Right atrium auricular region (tissue), 2 donors: ENCODE results near the gene CEP57L1. TPM values are rescaled to one million over a fixed set of nuclear protein-coding genes. Genes with fewer than 3 reads are reported as not detected.
"Not testable (repeated sequence)": the region's sequence is repeated elsewhere in the genome, so short reads cannot be mapped to it uniquely, and the experiment has no call there.

Experiments
- DNase-seq: peaks from one replicate; pipeline ENCODE4 v3.0.0-alpha.2; 2019; ENCODE audit warnings: low spot score
- H3K27ac ChIP-seq, 2 donors: fragments of 200-600 bp; sonication (generic); 1 replicate in 1 of 2; 2 replicates in 1 of 2; pipeline ENCODE4 v1.5.1; 2016 to 2019
- H3K27me3 ChIP-seq, 2 donors: fragments of 200-600 bp; sonication (generic); one replicate each; pipeline versions ENCODE4 v1.5.1 to v1.6.0; 2017 to 2019
- H3K36me3 ChIP-seq: fragments of 200-600 bp; sonication (generic); one replicate; pipeline ENCODE4 v1.5.1; 2016
- H3K4me1 ChIP-seq, 2 donors: fragments of 200-600 bp; sonication (generic); one replicate each; pipeline versions ENCODE4 v1.5.1 to v1.6.0; 2017 to 2019
- H3K4me3 ChIP-seq, 2 donors: fragments of 200-600 bp; sonication (generic); 1 replicate in 1 of 2; 2 replicates in 1 of 2; pipeline ENCODE4 v1.5.1; 2017 to 2019; ENCODE audit warnings: mild to moderate bottlenecking in 1 of 2, moderate library complexity in 1 of 2
- H3K9me3 ChIP-seq, 2 donors: fragments of 200-600 bp; sonication (generic); one replicate each; pipeline ENCODE4 v1.5.1; 2019
- CTCF ChIP-seq, 2 donors: fragments of 200-600 bp; sonication (generic); IDR thresholded peaks; one replicate each; pipeline ENCODE4 v1.5.1; 2019; ENCODE audit warnings: antibody characterized with exemption in 2 of 2
- total RNA-seq, 2 donors: library from RNA; depleted of rRNA; stranded (reverse); fragments of >200 nt; gene quantifications; one replicate each; pipeline ENCODE4 v1.1.0, GENCODE V29; 2016

The CEP57L1 gene
- total RNA-seq, 2 donors from 2014 or later: 6.9 to 15.6 TPM

GRCh38 chr6:109139109-109139508 is 43.8 kb downstream of the CEP57L1 start:
- Histone ChIP-seq H3K9me3 (no peaks in the 10 kb centered on the region), H3K4me3 (no peak overlapping the region), H3K27me3 (no peaks in the 10 kb centered on the region), H3K4me1 (no peaks in the 10 kb centered on the region), H3K27ac (no peak overlapping the region), H3K36me3 (peaks cover 4% of the 10 kb centered on the region)
- no peak for DNase-seq
- TF ChIP-seq CTCF (IDR thresholded peaks at IDR 0.05): no peak

DNA sequence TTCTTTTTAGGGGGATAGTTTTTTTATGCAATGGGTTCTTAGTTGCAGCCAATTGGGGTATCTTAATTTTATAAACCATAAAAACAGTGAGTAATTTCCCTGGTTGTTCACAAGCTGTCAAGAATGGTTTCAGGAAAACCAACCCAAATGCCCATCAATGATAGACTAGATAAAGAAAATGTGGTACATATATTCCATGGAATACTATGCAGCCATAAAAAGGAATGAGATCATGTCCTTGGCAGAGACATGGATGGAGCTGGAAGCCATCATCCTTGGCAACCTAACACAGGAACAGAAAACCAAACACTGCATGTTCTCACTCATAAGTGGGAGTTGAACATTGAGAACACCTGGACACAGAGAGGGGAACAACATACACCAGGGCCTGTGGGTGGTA is 46.8 kb downstream of the CEP57L1 start:
- not testable (repeated sequence) for H3K4me3 ChIP-seq, H3K9me3 ChIP-seq, H3K27me3 ChIP-seq, H3K36me3 ChIP-seq, H3K27ac ChIP-seq, DNase-seq, H3K4me1 ChIP-seq

GRCh38 chr6:109143191-109143590 is 47.9 kb downstream of the CEP57L1 start:
- Histone ChIP-seq H3K9me3 (no peaks in the 10 kb centered on the region), H3K27me3 (no peaks in the 10 kb centered on the region), H3K27ac (no peak overlapping the region), H3K4me3 (no peak overlapping the region), H3K36me3 (peaks cover 4% of the 10 kb centered on the region), H3K4me1 (no peaks in the 10 kb centered on the region)
- no peak for TF ChIP-seq CTCF (IDR thresholded peaks at IDR 0.05)
- no peak for DNase-seq

GRCh38 chr6:109148251-109148650 is 52.9 kb downstream of the CEP57L1 start:
- not testable (repeated sequence) for H3K4me1 ChIP-seq, H3K4me3 ChIP-seq, H3K9me3 ChIP-seq, H3K27ac ChIP-seq, DNase-seq, H3K36me3 ChIP-seq, H3K27me3 ChIP-seq

GRCh38 chr6:109148716-109149115 is 53.4 kb downstream of the CEP57L1 start:
- not testable (repeated sequence) for H3K4me1 ChIP-seq, H3K27ac ChIP-seq, H3K4me3 ChIP-seq, H3K9me3 ChIP-seq, H3K36me3 ChIP-seq, H3K27me3 ChIP-seq, DNase-seq

DNA sequence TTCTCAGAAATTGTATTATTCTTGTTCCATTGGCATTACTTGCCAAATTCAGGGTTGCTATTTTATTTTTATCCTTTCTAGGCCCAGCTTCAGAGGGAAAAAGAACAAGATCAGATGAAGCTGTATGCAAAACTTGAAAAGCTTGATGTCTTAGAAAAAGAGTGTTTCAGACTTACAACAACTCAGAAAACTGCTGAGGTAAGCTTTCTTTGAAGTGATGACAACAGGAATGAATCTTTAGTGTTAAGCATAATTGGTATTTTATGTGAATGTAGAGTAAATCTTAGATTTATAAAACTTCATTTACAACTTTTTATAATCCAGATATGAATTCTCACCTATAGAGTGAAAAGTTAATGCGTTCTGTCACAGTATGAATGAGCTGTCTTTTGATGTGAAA is 58.4 kb downstream of the CEP57L1 start:
- Histone ChIP-seq H3K9me3 (peaks cover 0 to 8% of the 10 kb centered on the region in 2 donors), H3K27me3 (no peaks in the 10 kb centered on the region), H3K4me1 (no peaks in the 10 kb centered on the region), H3K27ac (no peak overlapping the region), H3K4me3 (no peak overlapping the region), H3K36me3 (peaks cover 5% of the 10 kb centered on the region)
- TF ChIP-seq CTCF (IDR thresholded peaks at IDR 0.05): no peak
- no peak for DNase-seq

GRCh38 chr6:109164331-109164730 is 69.0 kb downstream of the CEP57L1 start:
- Histone ChIP-seq H3K27me3 (no peaks in the 10 kb centered on the region), H3K4me3 (no peak overlapping the region), H3K27ac (no peak overlapping the region), H3K4me1 (no peaks in the 10 kb centered on the region), H3K9me3 (no peaks in the 10 kb centered on the region), H3K36me3 (peaks cover 17% of the 10 kb centered on the region)
- TF ChIP-seq CTCF (IDR thresholded peaks at IDR 0.05): no peak
- no peak for DNase-seq
